Chondrocyte (in vitro differentiated cells): ENCODE results near the gene LTV1. TPM values are rescaled to one million over a fixed set of nuclear protein-coding genes. Genes with fewer than 3 reads are reported as not detected.

Source experiments
- DNase-seq: peaks from one replicate; pipeline ENCODE4 v3.0.0; 2021; ENCODE audit warnings: mixed read lengths, low spot score
- H3K27ac Mint-ChIP-seq: one replicate; pipeline ENCODE4 v1.8.0; 2021; ENCODE audit warnings: mild to moderate bottlenecking, moderate library complexity, mixed read lengths; ENCODE audit not compliant: unreplicated experiment
- H3K27me3 Mint-ChIP-seq: 2 replicates; pipeline ENCODE4 v1.8.0; 2021; ENCODE audit warnings: low read depth, mixed read lengths
- H3K36me3 Mint-ChIP-seq: 2 replicates; pipeline ENCODE4 v1.8.0; 2021; ENCODE audit warnings: low read depth, mixed read lengths
- H3K4me1 Mint-ChIP-seq: 2 replicates; pipeline ENCODE4 v1.8.0; 2021; ENCODE audit warnings: low read depth, mild to moderate bottlenecking, mixed read lengths
- H3K4me3 Mint-ChIP-seq: one replicate; pipeline ENCODE4 v1.8.0; 2021; ENCODE audit warnings: mild to moderate bottlenecking, moderate library complexity, mixed read lengths; ENCODE audit not compliant: unreplicated experiment
- H3K9me3 Mint-ChIP-seq: 2 replicates; pipeline ENCODE4 v1.8.0; 2021; ENCODE audit warnings: low read depth, mixed read lengths
- CTCF ChIP-seq: fragments of 200-600 bp; sonication (generic); IDR thresholded peaks from 2 replicates; pipeline ENCODE4 v1.5.0; 2021; ENCODE audit warnings: antibody characterized with exemption, mild to moderate bottlenecking, moderate library complexity
- total RNA-seq: library from RNA; stranded (reverse); gene quantifications from 3 replicates; pipeline ENCODE4 v1.2.1, GENCODE V29; 2021

LTV1 gene
- total RNA-seq, 1 donor from 2014 or later: 15.0 TPM

GRCh38 chr6:143804835-143805239 is 38.3 kb upstream of the LTV1 start:
- TF ChIP-seq CTCF: no peak
- no peaks in the 10 kb centered on the region for H3K27me3 Mint-ChIP-seq
- peaks cover 43% of the 10 kb centered on the region for H3K4me1 Mint-ChIP-seq
- H3K9me3 Mint-ChIP-seq: peaks cover 14% of the 10 kb centered on the region
- peaks cover 28% of the 10 kb centered on the region for H3K36me3 Mint-ChIP-seq
- DNase-seq: no peak
- peak overlapping the region; percentile 79 for H3K27ac Mint-ChIP-seq
- no peak overlapping the region for H3K4me3 Mint-ChIP-seq

- Mint-ChIP-seq H3K4me3 (no peak overlapping the region), H3K4me1 (peaks cover 47% of the 10 kb centered on the region), H3K27me3 (no peaks in the 10 kb centered on the region), H3K9me3 (peaks cover 3% of the 10 kb centered on the region), H3K36me3 (peaks cover 19% of the 10 kb centered on the region), H3K27ac (peak overlapping the region; percentile 76)
- DNase-seq: no peak
- no peak for TF ChIP-seq CTCF
These were observed 36.6 kb upstream of the LTV1 start for GRCh38 chr6:143806282-143807102.

GRCh38 chr6:143807103-143807772 is 35.9 kb upstream of the LTV1 start:
- Mint-ChIP-seq H3K4me1 (peaks cover 52% of the 10 kb centered on the region), H3K27me3 (no peaks in the 10 kb centered on the region)

DNA sequence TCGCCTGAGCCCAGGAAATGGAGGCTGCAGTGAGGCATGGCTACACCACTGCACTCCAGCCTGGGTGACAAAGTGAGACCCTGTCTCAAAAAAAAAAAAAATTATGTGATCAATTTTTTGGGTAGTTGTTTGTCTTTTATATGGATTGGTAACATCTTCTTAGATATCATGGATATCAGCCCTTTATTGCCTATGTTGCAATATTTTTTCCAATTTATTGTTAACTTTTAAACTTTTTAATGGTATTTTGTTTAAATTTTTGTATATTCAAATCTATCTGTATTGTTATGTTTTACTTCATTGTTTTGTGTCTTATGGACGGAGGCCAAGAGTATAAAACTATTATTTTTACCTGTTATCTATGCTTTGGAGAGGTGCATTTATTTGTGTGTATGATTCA is 32.4 kb upstream of the LTV1 start:
- Mint-ChIP-seq H3K4me3 (no peak overlapping the region), H3K4me1 (peaks cover 31% of the 10 kb centered on the region), H3K27ac (no peak overlapping the region), H3K9me3 (no peaks in the 10 kb centered on the region), H3K36me3 (peaks cover 15% of the 10 kb centered on the region), H3K27me3 (no peaks in the 10 kb centered on the region)
- no peak for TF ChIP-seq CTCF
- no peak for DNase-seq

More at GRCh38 chr6:143807103-143807772, 35.9 kb upstream of the LTV1 start:
- TF ChIP-seq CTCF: no peak
- Mint-ChIP-seq H3K4me3 (no peak overlapping the region), H3K36me3 (peaks cover 14% of the 10 kb centered on the region), H3K9me3 (no peaks in the 10 kb centered on the region), H3K27ac (peak overlapping the region; percentile 1)
- no peak for DNase-seq

- Mint-ChIP-seq H3K27ac (no peak overlapping the region), H3K27me3 (no peaks in the 10 kb centered on the region), H3K4me1 (peaks cover 22% of the 10 kb centered on the region), H3K36me3 (peaks cover 15% of the 10 kb centered on the region), H3K9me3 (no peaks in the 10 kb centered on the region), H3K4me3 (no peak overlapping the region)
- DNase-seq: no peak
- TF ChIP-seq CTCF: no peak
These were observed 31.5 kb upstream of the LTV1 start for GRCh38 chr6:143811501-143812157.
